Measurements from ENCODE around the gene CREBL2.

The CREBL2 gene

GRCh38 chr12:12686472-12686871 lies 74.8 kb downstream of the CREBL2 start:
- TF ChIP-seq, protein P1, sequence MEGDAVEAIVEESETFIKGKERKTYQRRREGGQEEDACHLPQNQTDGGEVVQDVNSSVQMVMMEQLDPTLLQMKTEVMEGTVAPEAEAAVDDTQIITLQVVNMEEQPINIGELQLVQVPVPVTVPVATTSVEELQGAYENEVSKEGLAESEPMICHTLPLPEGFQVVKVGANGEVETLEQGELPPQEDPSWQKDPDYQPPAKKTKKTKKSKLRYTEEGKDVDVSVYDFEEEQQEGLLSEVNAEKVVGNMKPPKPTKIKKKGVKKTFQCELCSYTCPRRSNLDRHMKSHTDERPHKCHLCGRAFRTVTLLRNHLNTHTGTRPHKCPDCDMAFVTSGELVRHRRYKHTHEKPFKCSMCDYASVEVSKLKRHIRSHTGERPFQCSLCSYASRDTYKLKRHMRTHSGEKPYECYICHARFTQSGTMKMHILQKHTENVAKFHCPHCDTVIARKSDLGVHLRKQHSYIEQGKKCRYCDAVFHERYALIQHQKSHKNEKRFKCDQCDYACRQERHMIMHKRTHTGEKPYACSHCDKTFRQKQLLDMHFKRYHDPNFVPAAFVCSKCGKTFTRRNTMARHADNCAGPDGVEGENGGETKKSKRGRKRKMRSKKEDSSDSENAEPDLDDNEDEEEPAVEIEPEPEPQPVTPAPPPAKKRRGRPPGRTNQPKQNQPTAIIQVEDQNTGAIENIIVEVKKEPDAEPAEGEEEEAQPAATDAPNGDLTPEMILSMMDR (IDR thresholded peaks at IDR 0.05; ENCODE audit: insufficient read depth, low read depth, low read length, missing control alignments), result no peak
- no peak for DNase-seq (ENCODE audit: low read depth)
- no peak overlapping the region for H3K4me3 ChIP-seq (ENCODE audit: low read length)

- TF ChIP-seq, protein P1 (IDR thresholded peaks at IDR 0.05; ENCODE audit: insufficient read depth, low read depth, low read length, missing control alignments), result no peak
- H3K4me3 ChIP-seq (ENCODE audit: low read length), result no peak overlapping the region
- DNase-seq (ENCODE audit: low read depth), result no peak
These were observed 75.2 kb downstream of the CREBL2 start for GRCh38 chr12:12686925-12687324.

DNA sequence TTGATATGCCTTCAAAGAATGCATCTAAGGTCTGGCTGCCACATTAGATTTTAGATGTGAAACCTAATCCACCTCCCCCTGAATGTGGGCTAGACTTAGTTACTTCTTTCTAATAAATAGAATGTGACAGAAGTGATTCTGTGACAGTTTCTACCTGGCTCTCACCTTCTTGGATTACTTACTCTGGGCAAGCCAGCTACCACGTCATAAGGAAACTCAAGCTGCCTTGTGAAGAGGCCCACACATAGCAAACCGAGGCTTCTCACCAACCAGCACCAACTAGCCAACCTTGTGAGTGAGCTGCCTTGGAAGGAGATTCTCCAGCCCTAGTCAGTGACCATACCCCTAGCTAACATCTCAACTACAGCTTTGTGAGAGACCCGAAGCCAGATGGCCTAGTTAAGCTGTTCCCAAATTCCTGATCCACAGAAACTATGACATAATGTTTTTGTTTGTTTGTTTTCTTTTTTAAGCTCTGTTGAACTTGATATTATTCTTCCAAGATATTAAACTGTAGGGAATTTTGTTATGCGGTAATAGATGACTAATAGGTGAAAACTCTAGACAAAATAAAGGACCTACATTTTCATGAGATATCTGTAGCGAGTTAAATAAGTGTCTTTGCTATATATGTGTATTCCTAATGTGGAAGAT lies 78.1 kb downstream of the CREBL2 start:
- TF ChIP-seq, protein P1 (IDR thresholded peaks at IDR 0.05; ENCODE audit: insufficient read depth, low read depth, low read length, missing control alignments), result no peak
- DNase-seq (ENCODE audit: low read depth), result no peak
- H3K4me3 ChIP-seq (ENCODE audit: low read length), result no peak overlapping the region

- TF ChIP-seq, protein P1 (IDR thresholded peaks at IDR 0.05; ENCODE audit: insufficient read depth, low read depth, low read length, missing control alignments), result no peak
- DNase-seq (ENCODE audit: low read depth), result no peak
- H3K4me3 ChIP-seq (ENCODE audit: low read length), result no peak overlapping the region
These were observed 79.9 kb downstream of the CREBL2 start for GRCh38 chr12:12691549-12691948.

DNA sequence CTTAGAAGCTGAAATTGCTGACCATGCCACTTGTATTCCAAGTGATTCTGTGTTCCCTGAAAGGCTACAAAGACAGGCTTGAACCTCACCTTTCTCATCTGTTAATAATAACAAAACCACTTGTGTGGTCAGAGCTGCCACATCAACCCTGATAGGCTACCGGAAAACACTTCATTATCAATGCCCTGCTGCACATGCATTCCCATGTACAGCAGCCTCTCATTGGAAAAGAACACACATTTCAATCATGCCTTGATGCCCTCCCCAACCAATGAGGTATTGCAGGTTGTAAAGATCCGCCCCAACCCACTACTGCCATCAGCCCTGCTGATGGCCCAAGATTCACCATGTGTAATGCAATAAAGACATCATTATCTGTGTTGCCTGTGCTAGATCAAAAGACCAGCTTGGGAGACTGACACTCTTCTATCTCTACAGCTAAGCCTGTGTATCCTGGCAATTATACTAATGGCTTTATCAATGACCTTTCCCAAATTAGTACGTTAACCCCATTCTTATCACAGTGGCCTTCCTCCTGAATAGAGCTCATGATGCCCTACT lies 81.5 kb downstream of the CREBL2 start:
- TF ChIP-seq, protein P1 (IDR thresholded peaks at IDR 0.05; ENCODE audit: insufficient read depth, low read depth, low read length, missing control alignments), result no peak
- H3K4me3 ChIP-seq (ENCODE audit: low read length), result no peak overlapping the region
- no peak for DNase-seq (ENCODE audit: low read depth)
